Panc1 (cell line): Measurements from ENCODE around the gene ACTR6. TPM values are rescaled to one million over a fixed set of nuclear protein-coding genes. Genes with fewer than 3 reads are reported as not detected.

Experiments
- ATAC-seq: fragments of 200-7000 bp; cut with Tn5 transposase; 2 replicates; pipeline ENCODE4 v1.9.1; 2020; ENCODE audit warnings: mild to moderate bottlenecking, moderate library complexity
- BruUV-seq: library from RNA; stranded (reverse); fragments of 400-500 nt; replicated peaks from 2 replicates; lab custom pipeline; 2021; lab: Mats Ljungman, UMichigan
- CTCF ChIA-PET: fragments of 300-600 bp; sonication (Branson Sonifier 250); formaldehyde crosslinking; loops from one replicate; lab custom pipeline; 2022; ENCODE audit warnings: antibody characterized with exemption; lab: Charles Lee
- POLR2A ChIA-PET: fragments of 300-600 bp; sonication (Branson Sonifier 250); formaldehyde crosslinking; loops from one replicate; lab custom pipeline; 2022; ENCODE audit warnings: antibody characterized with exemption; lab: Charles Lee
- DNase-seq: peaks from one replicate; pipeline ENCODE4 v3.0.0-alpha.2; 2010; ENCODE audit warnings: low read depth, low spot score
- H3K27ac ChIP-seq: 2 replicates; pipeline ENCODE4 v1.5.1; 2011; ENCODE audit warnings: mild to moderate bottlenecking, low read length, inconsistent platforms
- H3K27me3 ChIP-seq: fragments of 200-500 bp; sonication (Bioruptor generic); 2 replicates; pipeline ENCODE4 v1.6.0; 2014; ENCODE audit warnings: low read length, inconsistent platforms; ENCODE audit not compliant: control insufficient read depth, insufficient read depth
- H3K36me3 ChIP-seq: fragments of 200-500 bp; sonication (Bioruptor generic); 2 replicates; pipeline ENCODE4 v1.5.1; 2014; ENCODE audit warnings: inconsistent platforms, mild to moderate bottlenecking, low read length, moderate library complexity; ENCODE audit not compliant: control insufficient read depth, insufficient read depth
- H3K4me1 ChIP-seq: 2 replicates; pipeline ENCODE4 v1.5.1; 2011; ENCODE audit warnings: inconsistent platforms, mild to moderate bottlenecking, low read length, moderate library complexity; ENCODE audit not compliant: control insufficient read depth, insufficient read depth
- H3K4me3 ChIP-seq, 2 experiments: 2 replicates each; pipeline ENCODE4 v1.5.1; 2011 to 2012; ENCODE audit warnings: low read depth in 2 of 2, low read length in 2 of 2, mild to moderate bottlenecking in 2 of 2, inconsistent platforms in 1 of 2, moderate library complexity in 1 of 2
- H3K9me3 ChIP-seq: fragments of 200-500 bp; sonication (Bioruptor generic); 2 replicates; pipeline ENCODE4 v1.5.1; 2014; ENCODE audit warnings: low read depth, mild to moderate bottlenecking, inconsistent platforms, low read length, moderate library complexity; ENCODE audit not compliant: control insufficient read depth, insufficient read depth
- CTCF ChIP-seq: fragments of 450-650 bp; IDR thresholded peaks from 2 replicates; pipeline ENCODE4 v1.5.1; 2017; ENCODE audit warnings: mild to moderate bottlenecking
- POLR2AphosphoS5 ChIP-seq: IDR thresholded peaks from 2 replicates; pipeline ENCODE4 v1.6.1; 2012; ENCODE audit warnings: mild to moderate bottlenecking, low read depth, low read length, moderate library complexity
- SIN3A ChIP-seq: IDR thresholded peaks from 2 replicates; pipeline ENCODE4 v1.6.1; 2012; ENCODE audit warnings: low read depth, mild to moderate bottlenecking, low read length, moderate library complexity, borderline replicate concordance; ENCODE audit not compliant: insufficient read depth
- TCF7L2 ChIP-seq: IDR thresholded peaks from 2 replicates; pipeline ENCODE4 v1.6.1; 2011; ENCODE audit warnings: mild to moderate bottlenecking, low read depth, low read length, inconsistent platforms
- in situ Hi-C: cut with HindIII; loops from 2 replicates; pipeline ENCODE4 v1.10.0; 2016; ENCODE audit warnings: low sequenced_read_pairs, low pct_unique_long_range_greater_than_20kb
- intact Hi-C: fragments of 100-400 bp; cut with micrococcal nuclease; formaldehyde crosslinking; loops from one replicate; pipeline ENCODE4 v1.10.0; 2022; ENCODE audit not compliant: unreplicated experiment
- total RNA-seq: library from RNA; stranded (reverse); gene quantifications from one replicate; pipeline ENCODE4 v1.2.1, GENCODE V29; 2021; ENCODE audit not compliant: unreplicated experiment
- TF ChIP-seq, protein P1 (sequence below), 2 experiments: IDR thresholded peaks; 2 replicates each; pipeline ENCODE4 v1.6.1; 2011 to 2012; ENCODE audit warnings: low read depth in 2 of 2, control low read depth in 1 of 2, low read length in 1 of 2, mild to moderate bottlenecking in 1 of 2, moderate library complexity in 1 of 2; ENCODE audit not compliant: insufficient read depth in 1 of 2

Gene ACTR6
- total RNA-seq, 1 experiment from 2014 or later = 21.2 TPM

DNA sequence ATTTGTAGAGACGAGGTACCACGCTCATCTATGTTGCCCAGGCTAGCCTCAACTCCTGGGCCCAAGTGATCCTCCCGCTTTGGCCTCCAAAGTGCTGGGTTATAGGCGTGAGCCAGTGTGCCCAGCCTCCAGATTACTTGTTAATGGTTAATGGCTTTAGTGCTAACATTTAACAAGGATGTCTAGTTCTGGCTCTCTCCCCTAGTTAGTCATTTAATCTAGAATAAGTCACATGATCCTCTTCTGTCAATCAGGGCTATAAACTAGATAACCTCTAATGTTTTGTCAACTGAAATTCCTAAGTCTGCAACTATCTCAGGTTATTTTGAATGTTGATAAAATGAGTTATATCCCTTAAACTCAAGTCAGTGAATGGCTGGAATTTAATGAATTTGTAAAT is 15.7 kb downstream of the ACTR6 start:
- CTCF ChIA-PET = no interaction called here
- TF ChIP-seq CTCF (no peak), TCF7L2 (no peak), SIN3A (no peak), POLR2AphosphoS5 (no peak)
- TF ChIP-seq, protein P1, sequence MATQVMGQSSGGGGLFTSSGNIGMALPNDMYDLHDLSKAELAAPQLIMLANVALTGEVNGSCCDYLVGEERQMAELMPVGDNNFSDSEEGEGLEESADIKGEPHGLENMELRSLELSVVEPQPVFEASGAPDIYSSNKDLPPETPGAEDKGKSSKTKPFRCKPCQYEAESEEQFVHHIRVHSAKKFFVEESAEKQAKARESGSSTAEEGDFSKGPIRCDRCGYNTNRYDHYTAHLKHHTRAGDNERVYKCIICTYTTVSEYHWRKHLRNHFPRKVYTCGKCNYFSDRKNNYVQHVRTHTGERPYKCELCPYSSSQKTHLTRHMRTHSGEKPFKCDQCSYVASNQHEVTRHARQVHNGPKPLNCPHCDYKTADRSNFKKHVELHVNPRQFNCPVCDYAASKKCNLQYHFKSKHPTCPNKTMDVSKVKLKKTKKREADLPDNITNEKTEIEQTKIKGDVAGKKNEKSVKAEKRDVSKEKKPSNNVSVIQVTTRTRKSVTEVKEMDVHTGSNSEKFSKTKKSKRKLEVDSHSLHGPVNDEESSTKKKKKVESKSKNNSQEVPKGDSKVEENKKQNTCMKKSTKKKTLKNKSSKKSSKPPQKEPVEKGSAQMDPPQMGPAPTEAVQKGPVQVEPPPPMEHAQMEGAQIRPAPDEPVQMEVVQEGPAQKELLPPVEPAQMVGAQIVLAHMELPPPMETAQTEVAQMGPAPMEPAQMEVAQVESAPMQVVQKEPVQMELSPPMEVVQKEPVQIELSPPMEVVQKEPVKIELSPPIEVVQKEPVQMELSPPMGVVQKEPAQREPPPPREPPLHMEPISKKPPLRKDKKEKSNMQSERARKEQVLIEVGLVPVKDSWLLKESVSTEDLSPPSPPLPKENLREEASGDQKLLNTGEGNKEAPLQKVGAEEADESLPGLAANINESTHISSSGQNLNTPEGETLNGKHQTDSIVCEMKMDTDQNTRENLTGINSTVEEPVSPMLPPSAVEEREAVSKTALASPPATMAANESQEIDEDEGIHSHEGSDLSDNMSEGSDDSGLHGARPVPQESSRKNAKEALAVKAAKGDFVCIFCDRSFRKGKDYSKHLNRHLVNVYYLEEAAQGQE (IDR thresholded peaks at IDR 0.05; ENCODE audit: insufficient read depth in 1 of 2, low read depth in 2 of 2, low read length in 1 of 2) = no peak
- no peak overlapping the region for H3K4me3 ChIP-seq
- POLR2A ChIA-PET = no interaction called here
- H3K9me3 ChIP-seq = no peaks in the 10 kb centered on the region
- no peaks in the 10 kb centered on the region for H3K27me3 ChIP-seq
- DNase-seq (no peak), ATAC-seq (no peak)
- no peak overlapping the region for H3K27ac ChIP-seq
- BruUV-seq = no TSS peak
- in situ Hi-C loops = no loop called here
- peaks cover 14% of the 10 kb centered on the region for H3K36me3 ChIP-seq
- H3K4me1 ChIP-seq = no peaks in the 10 kb centered on the region
- intact Hi-C loops = no loop called here

- no peaks in the 10 kb centered on the region for H3K9me3 ChIP-seq
- H3K27ac ChIP-seq = no peak overlapping the region
- DNase-seq (no peak), ATAC-seq (no peak)
- H3K4me1 ChIP-seq = no peaks in the 10 kb centered on the region
- H3K36me3 ChIP-seq = peaks cover 14% of the 10 kb centered on the region
- intact Hi-C loops = no loop called here
- BruUV-seq = no TSS peak
- H3K27me3 ChIP-seq = no peaks in the 10 kb centered on the region
- ChIA-PET CTCF (no interaction called here), POLR2A (interaction anchor here (0.7 kb wide), 1 partner anchor 104 kb away, joined by 3 read pairs; no protein-coding TSS in a partner anchor)
- in situ Hi-C loops = no loop called here
- TF ChIP-seq CTCF (no peak), SIN3A (no peak), POLR2AphosphoS5 (no peak), TCF7L2 (no peak)
- TF ChIP-seq, protein P1 (IDR thresholded peaks at IDR 0.05; ENCODE audit: insufficient read depth in 1 of 2, low read depth in 2 of 2, low read length in 1 of 2) = no peak
- no peak overlapping the region for H3K4me3 ChIP-seq
Observed at GRCh38 chr12:100219328-100220109, 18.9 kb downstream of the ACTR6 start.
